ENCODE results near the gene PSME1. TPM values are rescaled to one million over a fixed set of nuclear protein-coding genes. Genes with fewer than 3 reads are reported as not detected.

PSME1 gene
- total RNA-seq, 2 donors from 2014 or later, result 199 to 235 TPM

- TF ChIP-seq, protein P1, sequence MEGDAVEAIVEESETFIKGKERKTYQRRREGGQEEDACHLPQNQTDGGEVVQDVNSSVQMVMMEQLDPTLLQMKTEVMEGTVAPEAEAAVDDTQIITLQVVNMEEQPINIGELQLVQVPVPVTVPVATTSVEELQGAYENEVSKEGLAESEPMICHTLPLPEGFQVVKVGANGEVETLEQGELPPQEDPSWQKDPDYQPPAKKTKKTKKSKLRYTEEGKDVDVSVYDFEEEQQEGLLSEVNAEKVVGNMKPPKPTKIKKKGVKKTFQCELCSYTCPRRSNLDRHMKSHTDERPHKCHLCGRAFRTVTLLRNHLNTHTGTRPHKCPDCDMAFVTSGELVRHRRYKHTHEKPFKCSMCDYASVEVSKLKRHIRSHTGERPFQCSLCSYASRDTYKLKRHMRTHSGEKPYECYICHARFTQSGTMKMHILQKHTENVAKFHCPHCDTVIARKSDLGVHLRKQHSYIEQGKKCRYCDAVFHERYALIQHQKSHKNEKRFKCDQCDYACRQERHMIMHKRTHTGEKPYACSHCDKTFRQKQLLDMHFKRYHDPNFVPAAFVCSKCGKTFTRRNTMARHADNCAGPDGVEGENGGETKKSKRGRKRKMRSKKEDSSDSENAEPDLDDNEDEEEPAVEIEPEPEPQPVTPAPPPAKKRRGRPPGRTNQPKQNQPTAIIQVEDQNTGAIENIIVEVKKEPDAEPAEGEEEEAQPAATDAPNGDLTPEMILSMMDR (IDR thresholded peaks at IDR 0.05), result no peak
- intact Hi-C loops (cut with DNase I), result no loop called here
- Histone ChIP-seq H3K9me3 (no peaks in the 10 kb centered on the region), H3K9ac (ENCODE audit: low read depth in 2 of 2, low read length in 2 of 2) (peak within 1 kb of the TSS in 1 of 2 donors; percentile 12), H3K27me3 (no peaks in the 10 kb centered on the region), H3K36me3 (peaks cover 6% of the 10 kb centered on the region), H3K4me1 (no peaks in the 10 kb centered on the region), H3K27ac (no peak within 1 kb of the TSS), H3K4me3 (peak within 1 kb of the TSS; percentile 25)
- DNase-seq, result peak; percentile 64
Measured at GRCh38 chr14:24171422-24172260, 35.6 kb downstream of the PSME1 start, which contains the start of gene REC8. REC8 (plus strand) TSS chr14:24172080; CDS start chr14:24172553, 473 bp downstream.

DNA sequence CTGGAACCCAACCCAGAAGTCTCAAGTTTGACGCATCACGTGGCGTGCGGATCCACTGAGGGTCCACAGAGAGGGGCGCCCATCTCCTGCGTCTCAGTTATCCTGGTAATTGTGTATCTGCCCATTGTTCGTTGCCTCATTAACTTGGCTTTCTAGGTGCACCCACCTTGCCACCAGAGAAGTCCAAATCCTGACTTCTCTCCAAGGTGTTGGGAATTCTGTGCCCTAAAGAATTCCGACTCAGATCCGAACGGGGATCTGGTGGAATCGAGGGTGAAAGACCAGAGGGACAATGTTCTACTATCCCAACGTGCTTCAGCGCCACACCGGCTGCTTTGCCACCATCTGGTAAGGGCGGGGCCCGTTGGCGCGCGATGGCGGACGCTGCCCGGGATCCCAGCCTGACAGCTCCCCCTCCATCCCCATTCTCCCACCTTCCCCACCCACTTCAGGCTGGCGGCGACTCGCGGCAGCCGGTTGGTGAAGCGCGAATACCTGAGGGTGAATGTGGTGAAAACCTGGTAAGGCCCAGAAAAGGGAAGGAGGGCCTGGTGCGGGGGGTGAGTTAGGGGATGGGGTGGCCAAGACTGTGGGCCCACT lies 36.4 kb downstream of the PSME1 start:
- Histone ChIP-seq H3K9me3 (no peaks in the 10 kb centered on the region), H3K9ac (ENCODE audit: low read depth in 2 of 2, low read length in 2 of 2) (peak overlapping the region in 1 of 2 donors; percentile 12), H3K4me3 (peak overlapping the region; percentile 25), H3K36me3 (peaks cover 6% of the 10 kb centered on the region), H3K4me1 (no peaks in the 10 kb centered on the region), H3K27me3 (no peaks in the 10 kb centered on the region), H3K27ac (no peak overlapping the region)
- DNase-seq, result no peak
- TF ChIP-seq, protein P1 (IDR thresholded peaks at IDR 0.05), result no peak
- intact Hi-C loops (cut with DNase I), result no loop called here

- Histone ChIP-seq H3K27ac (no peak overlapping the region), H3K36me3 (peaks cover 6% of the 10 kb centered on the region)
- no peak for DNase-seq
Measured at GRCh38 chr14:24172871-24173281, 36.9 kb downstream of the PSME1 start.

DNA sequence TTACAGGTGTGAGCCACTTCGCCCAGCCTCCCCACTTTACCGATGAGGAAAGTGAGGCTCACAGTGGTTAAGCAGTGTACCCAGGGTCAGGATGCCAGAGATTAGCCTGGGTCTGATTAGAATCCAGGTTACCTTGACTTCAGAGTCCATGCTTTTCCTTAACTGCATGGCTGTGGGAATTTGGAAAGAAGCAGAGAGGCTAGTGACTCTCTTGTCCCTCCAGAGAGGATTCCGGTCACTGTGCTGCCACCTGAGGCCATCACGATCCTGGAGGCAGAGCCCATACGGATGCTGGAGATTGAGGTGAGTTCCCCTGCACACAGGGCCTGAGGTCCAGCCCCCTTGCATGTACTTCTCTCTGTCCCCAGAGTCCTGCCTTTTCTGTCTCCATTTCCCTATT lies 40.6 kb downstream of the PSME1 start:
- TF ChIP-seq, protein P1 (IDR thresholded peaks at IDR 0.05), result no peak
- H3K4me1 ChIP-seq, result no peaks in the 10 kb centered on the region
- no peak overlapping the region for H3K4me3 ChIP-seq
- no peak for DNase-seq
- H3K36me3 ChIP-seq, result no peaks in the 10 kb centered on the region
- no peaks in the 10 kb centered on the region for H3K9me3 ChIP-seq
- no peaks in the 10 kb centered on the region for H3K27me3 ChIP-seq
- no peak overlapping the region for H3K27ac ChIP-seq
- intact Hi-C loops (cut with DNase I), result no loop called here
- H3K9ac ChIP-seq (ENCODE audit: low read depth in 2 of 2, low read length in 2 of 2), result no peak overlapping the region

More at GRCh38 chr14:24172871-24173281, 36.9 kb downstream of the PSME1 start:
- TF ChIP-seq, protein P1 (IDR thresholded peaks at IDR 0.05), result no peak
- Histone ChIP-seq H3K9ac (ENCODE audit: low read depth in 2 of 2, low read length in 2 of 2) (no peak overlapping the region), H3K4me3 (no peak overlapping the region), H3K4me1 (no peaks in the 10 kb centered on the region), H3K9me3 (no peaks in the 10 kb centered on the region), H3K27me3 (no peaks in the 10 kb centered on the region)
- intact Hi-C loops (cut with DNase I), result no loop called here

DNA sequence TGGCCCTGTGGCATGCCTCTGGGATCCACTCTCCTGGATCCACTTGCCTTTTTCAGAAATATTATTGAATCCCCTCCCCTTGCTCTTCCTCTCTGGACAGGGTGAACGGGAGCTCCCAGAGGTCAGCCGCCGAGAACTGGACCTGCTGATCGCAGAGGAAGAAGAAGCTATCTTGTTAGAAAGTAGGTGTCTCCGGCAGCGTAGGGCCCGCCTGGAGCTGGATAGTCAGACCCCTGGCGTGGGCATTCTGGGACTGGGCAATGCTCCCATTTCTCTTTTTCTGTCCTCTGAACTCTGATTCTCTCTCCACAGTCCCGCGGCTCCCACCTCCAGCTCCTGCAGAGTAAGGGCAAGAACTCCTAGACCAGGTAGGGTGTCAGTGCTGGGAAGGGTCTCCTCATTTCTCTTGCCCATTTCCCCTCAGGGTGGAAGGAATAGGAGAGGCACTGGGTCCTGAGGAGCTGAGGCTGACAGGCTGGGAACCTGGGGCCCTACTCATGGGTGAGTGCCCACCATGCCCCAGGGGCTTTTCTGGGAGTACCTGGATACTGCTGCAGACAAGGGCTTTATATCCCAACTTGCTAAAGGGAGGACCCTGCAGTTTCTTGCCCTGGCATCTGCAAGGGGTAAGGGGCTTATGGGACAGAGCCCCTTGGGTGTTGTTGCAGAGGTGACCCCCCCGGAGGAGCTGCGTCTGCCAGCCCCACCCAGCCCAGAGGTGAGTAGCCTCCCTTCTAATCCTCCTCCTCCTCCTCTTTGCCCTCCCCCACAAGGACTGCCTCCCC lies 41.2 kb downstream of the PSME1 start:
- no peak overlapping the region for H3K27ac ChIP-seq
- H3K36me3 ChIP-seq, result no peaks in the 10 kb centered on the region
- H3K9ac ChIP-seq (ENCODE audit: low read depth in 2 of 2, low read length in 2 of 2), result no peak overlapping the region
- no peaks in the 10 kb centered on the region for H3K9me3 ChIP-seq
- intact Hi-C loops (cut with DNase I), result no loop called here
- H3K27me3 ChIP-seq, result no peaks in the 10 kb centered on the region
- H3K4me1 ChIP-seq, result no peaks in the 10 kb centered on the region
- no peak for DNase-seq
- no peak overlapping the region for H3K4me3 ChIP-seq
- TF ChIP-seq, protein P1 (IDR thresholded peaks at IDR 0.05), result no peak

Data from colonic mucosa (tissue), 4 donors.